HCT116 (cell line): ENCODE measurements around the gene LRRC61. TPM values are rescaled to one million over a fixed set of nuclear protein-coding genes. Genes with fewer than 3 reads are reported as not detected.

Experiments
- ATAC-seq: fragments of 200-7000 bp; cut with Tn5 transposase; 2 replicates; pipeline ENCODE4 v1.9.1; 2020; ENCODE audit warnings: mild to moderate bottlenecking, moderate library complexity
- BruUV-seq: library from RNA; stranded (reverse); fragments of 400-500 nt; replicated peaks from 2 replicates; lab custom pipeline; 2021; lab: Mats Ljungman, UMichigan
- CTCF ChIA-PET: fragments of 300-600 bp; sonication (Branson Sonifier 250); formaldehyde crosslinking; loops from one replicate; lab custom pipeline; 2021; ENCODE audit warnings: antibody characterized with exemption; lab: Charles Lee
- POLR2A ChIA-PET: fragments of 300-600, 350-600 bp; sonication (Branson Sonifier 250); formaldehyde crosslinking; loops from one replicate; lab custom pipeline; 2021; ENCODE audit warnings: antibody characterized with exemption; lab: Charles Lee
- RAD21 ChIA-PET, 2 experiments: fragments of 300-600 bp; sonication (Branson Sonifier 250); formaldehyde crosslinking; loops; one replicate each; lab custom pipeline; 2023; ENCODE audit warnings: low total read pairs in 2 of 2; ENCODE audit not compliant: uncharacterized antibody in 2 of 2, unreplicated experiment in 2 of 2, low non-redundant PET in 1 of 2; lab: Charles Lee
- DNase-seq: peaks from one replicate; pipeline ENCODE4 v3.0.0-alpha.2; 2010; ENCODE audit warnings: low read depth, low spot score
- H2AFZ ChIP-seq: fragments of 200-600 bp; shearing (Covaris generic), sonication (generic); 2 replicates; pipeline ENCODE4 v1.6.1; 2017; ENCODE audit warnings: low read depth, mixed run types, mixed read lengths, antibody characterized with exemption, low read length; ENCODE audit not compliant: poor library complexity, severe bottlenecking
- H3K27ac ChIP-seq: 2 replicates; pipeline ENCODE4 v1.5.1; 2012; ENCODE audit warnings: low read depth, low read length
- H3K27me3 ChIP-seq: fragments of 200-600 bp; sonication (generic); 2 replicates; pipeline ENCODE4 v1.6.1; 2016; ENCODE audit warnings: mixed run types, low read length, mixed read lengths; ENCODE audit not compliant: insufficient read depth
- H3K36me3 ChIP-seq, 2 experiments: fragments of 200-500 bp in 1 of 2; fragments of 200-600 bp in 1 of 2; sonication (Bioruptor generic) in 1 of 2; sonication (generic) in 1 of 2; 2 replicates each; pipeline versions ENCODE4 v1.5.1 to v1.6.1; 2014 to 2016; ENCODE audit warnings: low read length in 2 of 2, inconsistent platforms in 1 of 2, mixed read lengths in 1 of 2, mixed run types in 1 of 2; ENCODE audit not compliant: insufficient read depth in 2 of 2, control insufficient read depth in 1 of 2
- H3K4me1 ChIP-seq, 2 experiments: fragments of 200-600 bp in 1 of 2; sonication (generic) in 1 of 2; 2 replicates each; pipeline versions ENCODE4 v1.5.1 to v1.6.1; 2012 to 2017; ENCODE audit warnings: low read length in 2 of 2, inconsistent platforms in 1 of 2, mild to moderate bottlenecking in 1 of 2, mixed read lengths in 1 of 2, mixed run types in 1 of 2, moderate library complexity in 1 of 2; ENCODE audit not compliant: insufficient read depth in 2 of 2, control insufficient read depth in 1 of 2
- H3K4me2 ChIP-seq: fragments of 200-600 bp; sonication (generic); 2 replicates; pipeline ENCODE4 v1.6.1; 2017; ENCODE audit warnings: mixed run types, low read length, mixed read lengths
- H3K4me3 ChIP-seq, 2 experiments: fragments of 200-600 bp in 1 of 2; sonication (generic) in 1 of 2; replicated peaks in 1 of 2; 2 replicates each; pipeline ENCODE4 v1.5.1; 2011 to 2016; ENCODE audit warnings: low read length in 2 of 2, control low read depth in 1 of 2, low read depth in 1 of 2, mild to moderate bottlenecking in 1 of 2, mixed read lengths in 1 of 2, mixed run types in 1 of 2
- H3K79me2 ChIP-seq: fragments of 200-600 bp; sonication (generic); 2 replicates; pipeline ENCODE4 v1.6.1; 2017; ENCODE audit warnings: mild to moderate bottlenecking, mixed run types, low read length, moderate library complexity, mixed read lengths; ENCODE audit not compliant: insufficient read depth
- H3K9ac ChIP-seq: fragments of 200-600 bp; sonication (generic); 2 replicates; pipeline ENCODE4 v1.6.1; 2016; ENCODE audit warnings: low read length, mixed read lengths
- H3K9me2 ChIP-seq: fragments of 200-600 bp; sonication (generic), shearing (Covaris generic); 2 replicates; pipeline ENCODE4 v1.6.1; 2017; ENCODE audit warnings: mixed run types, mild to moderate bottlenecking, moderate library complexity; ENCODE audit not compliant: insufficient read depth
- H3K9me3 ChIP-seq, 2 experiments: fragments of 200-500 bp in 1 of 2; fragments of 200-600 bp in 1 of 2; sonication (Bioruptor generic) in 1 of 2; sonication (generic) in 1 of 2; 2 replicates each; pipeline ENCODE4 v1.6.1; 2014 to 2017; ENCODE audit warnings: low read length in 2 of 2, mixed read lengths in 2 of 2, inconsistent platforms in 1 of 2, low read depth in 1 of 2, mild to moderate bottlenecking in 1 of 2, mixed run types in 1 of 2, moderate library complexity in 1 of 2; ENCODE audit not compliant: control insufficient read depth in 1 of 2, insufficient read depth in 1 of 2
- H4K20me1 ChIP-seq: fragments of 200-600 bp; sonication (generic), shearing (Covaris generic); 2 replicates; pipeline ENCODE4 v1.6.1; 2017; ENCODE audit warnings: mixed run types, mild to moderate bottlenecking, moderate library complexity; ENCODE audit not compliant: insufficient read depth
- EGR1 ChIP-seq: IDR thresholded peaks from 2 replicates; pipeline ENCODE4 v1.6.1; 2012; ENCODE audit warnings: low read depth
- ELF1 ChIP-seq: IDR thresholded peaks from 2 replicates; pipeline ENCODE4 v1.6.1; 2012; ENCODE audit warnings: low read depth, borderline replicate concordance
- EZH2 ChIP-seq: fragments of 200-600 bp; sonication (generic); IDR thresholded peaks from 2 replicates; pipeline ENCODE4 v1.6.1; 2017; ENCODE audit warnings: antibody characterized with exemption, mixed run types
- EZH2phosphoT487 ChIP-seq: fragments of 200-600 bp; IDR thresholded peaks from 2 replicates; pipeline ENCODE4 v1.6.1; 2018; ENCODE audit warnings: antibody characterized with exemption, borderline replicate concordance
- JUND ChIP-seq: IDR thresholded peaks from 2 replicates; pipeline ENCODE4 v1.6.1; 2012
- POLR2A ChIP-seq: IDR thresholded peaks from 2 replicates; pipeline ENCODE4 v1.7.0; 2011; ENCODE audit warnings: borderline replicate concordance; ENCODE audit not compliant: insufficient read depth, insufficient read length; ENCODE audit errors: extremely low read depth
- POLR2AphosphoS5 ChIP-seq: IDR thresholded peaks from 2 replicates; pipeline ENCODE4 v1.6.1; 2011; ENCODE audit warnings: mild to moderate bottlenecking, low read depth, low read length, moderate library complexity
- RAD21 ChIP-seq: IDR thresholded peaks from 2 replicates; pipeline ENCODE4 v1.6.1; 2012; ENCODE audit warnings: low read depth, mild to moderate bottlenecking
- SIN3A ChIP-seq: IDR thresholded peaks from 2 replicates; pipeline ENCODE4 v1.6.1; 2012; ENCODE audit warnings: low read depth
- SP1 ChIP-seq: IDR thresholded peaks from 2 replicates; pipeline ENCODE4 v1.6.1; 2012; ENCODE audit warnings: low read depth
- TCF7L2 ChIP-seq: IDR thresholded peaks from 2 replicates; pipeline ENCODE4 v1.7.0; 2011; ENCODE audit warnings: borderline replicate concordance, inconsistent platforms; ENCODE audit not compliant: insufficient read depth, insufficient read length; ENCODE audit errors: extremely low read depth
- YY1 ChIP-seq: IDR thresholded peaks from 2 replicates; pipeline ENCODE4 v1.6.1; 2011; ENCODE audit warnings: low read length, low read depth, moderate library complexity, mild to moderate bottlenecking; ENCODE audit not compliant: insufficient replicate concordance; ENCODE audit errors: extremely low read depth
- ZBTB33 ChIP-seq: IDR thresholded peaks from 2 replicates; pipeline ENCODE4 v1.6.1; 2011; ENCODE audit warnings: mild to moderate bottlenecking, low read length, moderate library complexity; ENCODE audit not compliant: insufficient replicate concordance; ENCODE audit errors: extremely low read depth
- intact Hi-C: fragments of 100-400 bp; cut with micrococcal nuclease; formaldehyde crosslinking; loops from 2 replicates; pipeline ENCODE4 v1.10.0; 2022
- total RNA-seq: library from RNA; stranded (reverse); gene quantifications from one replicate; pipeline ENCODE4 v1.2.1, GENCODE V29; 2021; ENCODE audit not compliant: unreplicated experiment
- TF ChIP-seq, protein P1 (sequence below): IDR thresholded peaks from 2 replicates; pipeline ENCODE4 v1.6.1; 2012; ENCODE audit warnings: low read depth

LRRC61 gene
- total RNA-seq, 1 experiment from 2014 or later: 12.0 TPM

- no peaks in the 10 kb centered on the region for H3K79me2 ChIP-seq
- CTCF ChIA-PET: no interaction called here
- no peaks in the 10 kb centered on the region for H3K4me1 ChIP-seq
- intact Hi-C loops: no loop called here
- no peak overlapping the region for H3K4me2 ChIP-seq
- H3K9ac ChIP-seq: no peak overlapping the region
- DNase-seq (no peak), ATAC-seq (no peak)
- no peak overlapping the region for H3K27ac ChIP-seq
- TF ChIP-seq TCF7L2 (no peak), JUND (no peak), EGR1 (no peak), SP1 (no peak), ZBTB33 (no peak)
- RAD21 ChIA-PET: no interaction called here
- POLR2A ChIA-PET: no interaction called here
- no peaks in the 10 kb centered on the region for H3K9me2 ChIP-seq
- H3K27me3 ChIP-seq: no peaks in the 10 kb centered on the region
- no peaks in the 10 kb centered on the region for H4K20me1 ChIP-seq
- no peak overlapping the region for H3K4me3 ChIP-seq
- no peaks in the 10 kb centered on the region for H3K9me3 ChIP-seq
- H2AFZ ChIP-seq: no peak overlapping the region
- no peaks in the 10 kb centered on the region for H3K36me3 ChIP-seq
- BruUV-seq: no TSS peak
Observed at GRCh38 chr7:150334108-150334507, 11.0 kb downstream of the LRRC61 start.

GRCh38 chr7:150335108-150335773 lies 12.1 kb downstream of the LRRC61 start:
- ChIA-PET CTCF (no interaction called here), POLR2A (no interaction called here), RAD21 (interaction anchor here in 1 of 2 experiments (0.6 kb wide), 1 partner anchor 27 kb away, joined by 3 read pairs; no protein-coding TSS in a partner anchor)
- ATAC-seq (no peak), DNase-seq (no peak)
- Histone ChIP-seq H3K4me2 (no peak overlapping the region), H3K36me3 (no peaks in the 10 kb centered on the region), H3K4me3 (no peak overlapping the region), H3K27ac (no peak overlapping the region), H2AFZ (no peak overlapping the region), H3K9me2 (no peaks in the 10 kb centered on the region), H3K27me3 (no peaks in the 10 kb centered on the region), H3K79me2 (no peaks in the 10 kb centered on the region), H3K4me1 (no peaks in the 10 kb centered on the region), H3K9me3 (no peaks in the 10 kb centered on the region), H3K9ac (no peak overlapping the region), H4K20me1 (no peaks in the 10 kb centered on the region)
- BruUV-seq: no TSS peak
- intact Hi-C loops: no loop called here
- TF ChIP-seq ELF1: no peak
- TF ChIP-seq YY1: no peak
- TF ChIP-seq EZH2: no peak
- no peak for TF ChIP-seq POLR2A
- no peak for TF ChIP-seq POLR2AphosphoS5
- no peak for TF ChIP-seq RAD21
- no peak for TF ChIP-seq SIN3A
- no peak for TF ChIP-seq EZH2phosphoT487
- TF ChIP-seq, protein P1, sequence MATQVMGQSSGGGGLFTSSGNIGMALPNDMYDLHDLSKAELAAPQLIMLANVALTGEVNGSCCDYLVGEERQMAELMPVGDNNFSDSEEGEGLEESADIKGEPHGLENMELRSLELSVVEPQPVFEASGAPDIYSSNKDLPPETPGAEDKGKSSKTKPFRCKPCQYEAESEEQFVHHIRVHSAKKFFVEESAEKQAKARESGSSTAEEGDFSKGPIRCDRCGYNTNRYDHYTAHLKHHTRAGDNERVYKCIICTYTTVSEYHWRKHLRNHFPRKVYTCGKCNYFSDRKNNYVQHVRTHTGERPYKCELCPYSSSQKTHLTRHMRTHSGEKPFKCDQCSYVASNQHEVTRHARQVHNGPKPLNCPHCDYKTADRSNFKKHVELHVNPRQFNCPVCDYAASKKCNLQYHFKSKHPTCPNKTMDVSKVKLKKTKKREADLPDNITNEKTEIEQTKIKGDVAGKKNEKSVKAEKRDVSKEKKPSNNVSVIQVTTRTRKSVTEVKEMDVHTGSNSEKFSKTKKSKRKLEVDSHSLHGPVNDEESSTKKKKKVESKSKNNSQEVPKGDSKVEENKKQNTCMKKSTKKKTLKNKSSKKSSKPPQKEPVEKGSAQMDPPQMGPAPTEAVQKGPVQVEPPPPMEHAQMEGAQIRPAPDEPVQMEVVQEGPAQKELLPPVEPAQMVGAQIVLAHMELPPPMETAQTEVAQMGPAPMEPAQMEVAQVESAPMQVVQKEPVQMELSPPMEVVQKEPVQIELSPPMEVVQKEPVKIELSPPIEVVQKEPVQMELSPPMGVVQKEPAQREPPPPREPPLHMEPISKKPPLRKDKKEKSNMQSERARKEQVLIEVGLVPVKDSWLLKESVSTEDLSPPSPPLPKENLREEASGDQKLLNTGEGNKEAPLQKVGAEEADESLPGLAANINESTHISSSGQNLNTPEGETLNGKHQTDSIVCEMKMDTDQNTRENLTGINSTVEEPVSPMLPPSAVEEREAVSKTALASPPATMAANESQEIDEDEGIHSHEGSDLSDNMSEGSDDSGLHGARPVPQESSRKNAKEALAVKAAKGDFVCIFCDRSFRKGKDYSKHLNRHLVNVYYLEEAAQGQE: no peak
